Inferior parietal cortex (tissue), 1 donor: ENCODE data around the gene CDKN1C.

Experiments used
- DNase-seq: peaks from one replicate; pipeline ENCODE4 v3.0.0-alpha.2; 2016; ENCODE audit errors: extremely low spot score

Gene CDKN1C

DNA sequence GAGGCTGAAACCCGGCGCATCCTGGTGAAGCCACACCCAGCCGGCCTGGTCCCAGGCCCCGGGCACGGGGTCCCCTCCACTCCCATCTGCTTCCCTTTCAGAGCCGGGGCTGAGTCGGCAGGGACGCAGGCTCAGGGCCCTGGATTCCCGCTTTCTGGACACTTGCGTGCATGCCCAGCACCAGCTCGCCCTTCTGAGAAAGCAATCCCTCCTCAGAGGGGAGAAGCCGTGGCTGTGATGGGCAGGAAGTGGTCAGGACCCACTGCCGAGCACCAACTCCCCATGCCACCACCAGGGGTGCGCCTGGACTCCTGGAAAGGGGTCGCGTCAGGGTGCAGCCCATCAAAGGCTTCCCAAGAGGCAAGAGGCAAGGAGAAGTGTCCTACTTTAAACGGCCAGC lies 15.1 kb downstream of the CDKN1C start:
- DNase-seq, result no peak

DNA sequence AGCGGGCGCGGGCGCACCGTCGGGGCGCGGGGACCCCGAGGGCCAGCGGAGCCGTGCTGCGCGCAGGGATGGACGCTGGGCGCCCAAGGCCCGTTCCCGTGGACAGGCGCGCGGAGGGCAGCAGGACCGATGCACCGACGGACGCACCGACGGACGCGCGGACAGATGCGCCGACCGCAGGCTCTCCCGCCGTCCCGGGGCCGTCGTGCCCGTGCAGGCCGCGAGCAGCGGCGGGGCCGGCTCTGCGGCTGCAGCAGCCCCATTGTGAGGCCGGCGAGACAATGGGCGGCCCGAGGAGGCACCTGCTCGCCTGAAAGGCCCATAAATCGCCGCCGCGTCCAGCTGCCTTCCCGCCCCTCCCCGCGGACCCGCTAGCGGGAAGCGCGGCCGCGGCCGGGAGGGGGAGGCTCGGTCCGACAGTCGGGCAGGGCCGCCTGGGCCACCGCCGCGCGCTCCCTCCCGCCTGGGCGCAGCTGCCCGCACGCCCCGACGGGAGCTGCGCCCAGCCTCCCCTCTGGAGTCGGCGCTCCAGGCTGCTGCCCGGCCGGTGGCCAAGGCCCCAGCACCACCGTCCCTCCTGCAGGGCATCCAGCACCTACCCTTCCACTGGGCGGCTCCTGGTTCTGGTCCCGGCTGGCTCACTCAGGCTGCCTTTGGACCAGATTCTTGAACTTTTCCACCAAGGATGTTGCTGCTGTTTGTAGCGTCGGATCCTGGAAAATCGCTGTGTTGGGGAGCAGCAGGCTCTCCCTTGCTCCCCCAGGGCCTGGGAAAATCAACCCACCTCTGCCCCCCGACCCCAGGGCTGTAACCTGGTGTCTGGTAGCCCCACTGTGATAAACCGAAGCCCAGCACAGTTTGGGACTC lies 15.8 kb downstream of the CDKN1C start:
- no peak for DNase-seq

GRCh38 chr11:2869134-2869526 lies 16.4 kb downstream of the CDKN1C start:
- DNase-seq, result peak; percentile 80

DNA sequence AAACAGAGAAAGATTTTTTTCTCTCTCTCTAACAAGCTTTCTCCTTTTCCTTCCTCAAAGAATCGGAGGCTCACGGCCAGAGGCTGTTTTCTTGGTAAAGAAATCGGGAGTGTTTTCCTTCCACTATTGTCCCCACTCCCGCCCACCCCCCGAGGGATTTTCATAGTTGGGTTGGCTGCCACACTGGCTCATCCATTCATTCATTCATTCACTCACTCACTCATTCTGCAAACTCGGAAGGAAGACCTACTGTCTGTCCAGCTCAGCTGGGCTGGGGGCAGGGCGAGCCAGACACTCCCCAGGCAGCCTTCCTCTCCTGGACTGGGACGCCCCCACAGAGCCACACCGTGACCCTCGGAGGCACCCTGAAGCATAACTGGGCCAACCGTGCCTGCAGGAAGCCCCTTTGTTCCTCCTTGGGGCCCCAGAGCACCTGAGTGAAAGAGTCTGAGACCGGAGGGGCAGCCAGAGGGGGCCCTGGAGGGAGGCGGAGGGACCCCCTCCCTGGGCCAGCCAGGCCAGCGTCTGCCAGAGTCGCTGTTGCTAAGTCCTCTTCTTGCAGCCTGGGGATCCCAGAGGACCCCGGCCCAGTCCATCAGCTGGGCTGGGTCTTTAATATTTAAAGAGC lies 17.0 kb downstream of the CDKN1C start:
- DNase-seq, result no peak

DNA sequence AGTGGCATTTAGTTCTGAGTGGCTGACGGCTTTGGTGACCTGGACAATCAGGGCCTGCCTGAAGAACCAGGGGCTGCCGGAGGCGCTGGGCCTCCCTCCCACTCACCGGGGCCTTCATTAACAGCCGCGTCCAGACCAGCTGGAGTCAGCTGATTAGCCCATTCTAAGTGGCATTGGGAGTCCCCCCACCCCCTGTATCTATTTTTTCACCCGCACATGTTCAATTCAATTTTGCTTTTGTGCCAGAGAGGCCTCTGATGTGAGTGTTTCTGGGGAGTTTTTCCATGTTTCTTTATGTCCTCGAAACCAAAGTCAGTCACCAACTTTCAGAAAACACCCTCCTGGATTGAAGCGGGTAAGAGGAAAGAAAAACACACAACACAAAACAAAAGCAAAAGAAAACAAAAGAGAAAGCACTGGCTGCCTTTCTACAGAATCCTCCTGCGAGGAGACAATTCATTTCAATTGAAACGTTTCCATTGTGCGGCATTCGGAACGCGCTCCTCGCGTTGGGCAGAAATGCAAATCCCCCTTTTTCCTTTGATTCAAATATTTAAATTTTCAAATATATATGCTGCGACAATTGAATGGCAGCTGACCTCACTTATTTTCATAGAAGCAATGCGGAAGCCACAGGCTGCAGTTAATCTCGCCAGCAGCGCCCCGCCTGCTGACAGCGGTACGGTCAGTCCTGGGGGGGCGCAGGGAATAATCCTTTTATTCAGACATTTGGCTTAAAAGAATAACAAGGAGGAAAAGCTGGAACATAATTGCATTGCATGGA lies 17.7 kb downstream of the CDKN1C start:
- DNase-seq, result peak; percentile 52

- DNase-seq, result no peak
Observed at GRCh38 chr11:2867142-2867541, 18.4 kb downstream of the CDKN1C start.

- DNase-seq, result no peak
Observed at GRCh38 chr11:2865922-2866577, 19.5 kb downstream of the CDKN1C start.

DNA sequence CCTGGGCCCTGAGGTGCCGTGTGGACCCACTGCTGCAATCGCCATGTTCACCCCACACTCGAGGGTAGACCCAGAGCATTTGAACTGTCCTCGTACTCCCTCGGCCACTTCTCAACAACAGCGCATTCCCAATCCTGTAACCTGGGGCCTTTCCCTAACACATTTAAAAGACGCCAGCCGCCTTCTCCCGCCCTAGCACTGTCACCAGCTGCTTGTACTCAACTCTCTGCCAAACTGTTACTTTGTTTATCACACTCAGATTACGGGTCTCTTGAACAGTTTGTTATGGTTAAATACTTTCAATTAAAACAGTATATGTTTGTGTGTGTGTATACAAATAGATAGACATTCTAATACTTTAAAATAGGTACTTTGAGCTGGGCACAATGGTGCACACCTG lies 20.7 kb downstream of the CDKN1C start:
- DNase-seq, result no peak

GRCh38 chr11:2863276-2863618 lies 22.3 kb downstream of the CDKN1C start:
- DNase-seq, result no peak

DNA sequence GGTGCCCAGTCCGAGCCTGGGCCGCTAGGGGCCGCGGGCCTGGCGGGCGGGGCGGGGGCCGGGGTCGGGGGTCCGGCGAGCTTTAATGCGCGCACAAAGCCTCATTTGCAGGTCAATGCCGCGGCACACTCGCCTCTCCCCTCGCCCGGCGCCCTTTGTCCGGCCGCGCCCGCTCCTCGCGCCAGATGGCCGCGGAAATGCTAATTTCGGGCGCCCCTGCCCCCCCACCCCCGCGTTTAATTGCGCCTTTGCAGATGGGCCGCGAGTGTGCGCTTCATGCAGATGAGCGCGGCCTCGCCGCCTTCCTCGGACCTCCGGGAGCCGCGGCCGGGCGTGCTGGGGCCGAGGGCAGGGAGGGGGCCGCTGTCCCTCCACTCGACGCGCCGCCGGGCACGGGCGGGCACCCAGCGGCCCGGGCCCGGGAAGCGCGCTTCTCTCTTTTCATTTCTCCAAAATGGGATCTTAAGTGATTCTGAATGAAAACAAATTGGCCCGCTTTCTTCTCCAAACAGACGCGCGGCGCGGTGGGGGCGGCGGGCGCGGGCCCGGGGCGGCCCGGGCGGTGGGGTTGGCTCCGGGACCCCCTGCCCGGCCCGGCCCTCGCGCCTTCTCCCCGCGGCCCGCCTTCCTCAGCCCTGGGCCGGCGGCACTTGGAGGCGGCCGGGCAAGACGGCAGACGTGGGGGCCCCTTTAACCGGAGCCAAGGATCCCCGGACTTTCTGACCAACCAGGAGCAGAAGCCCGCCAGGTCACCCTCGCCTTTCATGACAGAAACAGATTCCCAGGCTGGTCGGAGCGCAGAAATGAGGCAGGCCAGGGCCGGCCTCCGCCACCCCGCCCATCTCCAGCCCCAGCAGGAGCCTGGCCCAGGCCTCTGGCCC lies 22.9 kb downstream of the CDKN1C start:
- DNase-seq, result no peak

DNA sequence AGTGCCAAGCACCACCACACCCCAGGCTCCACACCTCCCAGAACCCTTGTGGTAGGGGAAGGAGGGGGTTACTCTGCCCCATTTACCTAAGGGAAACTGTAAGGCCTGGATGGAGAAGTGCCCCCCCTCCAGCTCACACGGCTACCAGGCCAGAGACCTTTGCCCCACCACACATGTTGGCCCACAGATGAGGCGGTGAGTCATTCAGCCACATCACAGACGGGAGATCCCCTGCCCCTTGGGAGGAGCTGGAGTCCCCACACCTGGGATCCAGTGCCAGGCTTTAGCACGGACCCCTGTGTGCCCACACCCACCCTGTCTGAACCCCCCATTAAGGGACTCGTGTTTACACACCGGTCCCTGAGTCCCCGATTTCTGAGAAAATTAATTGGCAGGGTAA lies 24.9 kb downstream of the CDKN1C start:
- DNase-seq, result no peak

DNA sequence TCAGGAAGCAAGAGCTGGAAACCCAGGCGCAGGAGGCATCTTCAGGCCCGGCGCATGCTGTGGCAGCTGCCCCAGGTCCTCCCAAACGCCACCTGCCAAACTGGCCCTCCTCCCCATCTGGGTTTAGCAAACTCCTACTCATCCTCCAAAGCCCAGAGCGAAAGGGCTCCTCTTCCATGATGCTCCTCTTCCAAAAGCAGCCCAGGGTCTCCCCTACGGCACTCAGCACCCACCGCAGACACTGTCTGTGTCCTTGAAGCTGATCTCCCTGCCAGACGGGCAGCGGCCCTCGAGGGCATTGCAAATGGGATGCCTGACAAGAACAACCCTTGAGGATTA lies 25.9 kb downstream of the CDKN1C start:
- DNase-seq, result no peak

DNA sequence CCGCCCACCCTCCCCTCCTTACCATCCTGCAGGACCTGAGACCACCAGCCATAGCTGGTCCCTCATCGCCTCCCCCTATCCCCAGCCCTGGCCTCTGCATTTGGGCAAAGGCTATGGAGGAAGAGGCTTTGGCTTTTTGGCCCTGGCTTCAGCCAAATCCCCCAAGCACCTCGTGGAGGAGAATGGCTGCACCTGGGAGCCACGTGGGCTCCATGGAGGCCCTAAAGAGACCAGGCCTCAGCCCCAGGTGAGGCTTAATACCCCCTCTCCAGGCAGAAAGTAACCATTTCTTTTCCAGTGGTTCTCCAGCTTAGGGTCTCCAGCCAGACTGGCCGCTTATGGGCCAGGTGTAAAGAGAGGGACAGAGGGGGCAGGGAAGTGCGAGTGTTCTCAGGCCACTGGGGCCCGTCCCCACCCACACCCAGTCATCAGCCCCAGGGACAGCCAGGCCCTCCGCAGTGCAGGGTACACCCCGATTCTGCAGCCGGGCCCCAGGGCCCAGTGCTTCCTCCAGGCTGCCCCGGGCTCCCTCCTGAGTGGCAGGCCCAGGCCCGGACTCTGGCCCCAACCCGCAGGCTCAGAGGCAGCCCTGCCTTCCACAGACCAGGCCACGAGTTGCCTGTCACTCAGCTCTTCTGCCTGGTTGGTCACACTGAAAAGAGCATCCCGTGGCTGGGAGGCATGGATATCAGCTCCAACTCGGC lies 26.4 kb downstream of the CDKN1C start:
- DNase-seq, result no peak

DNA sequence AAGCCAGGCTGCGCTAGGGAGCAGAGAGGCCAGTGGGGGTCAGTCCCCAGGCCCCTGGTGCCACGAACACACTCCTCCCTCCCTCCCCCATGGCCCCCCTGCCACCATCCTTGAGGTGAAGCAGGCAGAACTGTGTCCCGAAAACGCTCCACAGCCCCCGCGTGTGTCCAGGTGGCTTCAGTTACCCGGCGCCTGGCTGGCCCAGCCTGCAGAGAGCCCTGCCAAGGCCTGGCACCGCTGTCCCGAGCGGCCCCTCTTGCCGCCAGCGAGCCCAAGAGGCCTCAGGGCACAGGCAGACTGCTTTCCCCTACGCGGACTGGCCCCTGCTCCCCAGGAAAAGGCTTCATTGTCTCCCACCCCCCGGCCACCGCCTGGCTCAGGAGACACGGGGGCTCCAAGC lies 27.7 kb downstream of the CDKN1C start:
- no peak for DNase-seq

DNA sequence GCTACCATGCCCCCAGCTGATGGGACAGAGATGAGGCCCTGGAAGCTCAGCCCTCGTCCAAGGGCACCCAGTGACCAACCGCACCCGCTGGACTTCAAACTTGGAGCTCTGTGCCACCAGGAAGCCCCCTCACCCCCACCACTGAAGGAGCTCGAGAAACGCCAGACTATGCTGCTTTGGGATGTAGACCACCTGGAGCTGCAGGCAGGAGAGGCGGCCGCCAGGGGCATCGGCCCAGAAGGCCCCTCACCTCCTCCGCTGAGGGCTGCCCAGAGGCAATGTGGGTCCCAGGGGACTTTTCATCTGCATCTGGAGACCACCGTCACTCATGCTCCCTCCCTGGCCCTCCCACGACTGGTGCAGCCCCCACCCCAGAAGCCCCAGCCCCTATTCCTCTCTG lies 28.3 kb downstream of the CDKN1C start:
- DNase-seq, result no peak

- DNase-seq, result no peak
Observed at GRCh38 chr11:2855162-2855561, 30.4 kb downstream of the CDKN1C start.

DNA sequence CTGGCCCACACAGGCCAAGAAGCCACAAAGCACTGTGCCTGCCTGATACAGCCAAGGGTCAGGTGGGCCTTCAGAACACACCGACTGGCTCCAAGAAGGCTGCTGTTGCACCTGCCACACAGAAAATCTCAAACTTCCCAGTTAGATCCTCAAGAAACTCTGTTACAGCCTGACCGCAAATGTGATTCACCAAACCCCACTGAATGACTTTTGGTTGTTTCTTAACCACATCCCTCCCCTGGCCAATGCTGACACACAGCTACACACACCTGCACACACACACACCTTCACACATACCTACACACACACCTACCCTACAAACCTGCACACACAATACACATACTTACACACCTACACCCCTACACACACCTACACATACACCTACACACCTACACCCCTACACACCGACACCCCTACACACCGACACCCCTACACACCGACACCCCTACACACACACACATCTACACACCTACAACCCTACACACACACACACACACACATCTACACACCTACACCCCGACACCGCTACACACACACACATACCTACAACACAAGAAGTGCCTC lies 31.5 kb downstream of the CDKN1C start:
- no peak for DNase-seq

- no peak for DNase-seq
Observed at GRCh38 chr11:2853401-2853800, 32.2 kb downstream of the CDKN1C start.

DNA sequence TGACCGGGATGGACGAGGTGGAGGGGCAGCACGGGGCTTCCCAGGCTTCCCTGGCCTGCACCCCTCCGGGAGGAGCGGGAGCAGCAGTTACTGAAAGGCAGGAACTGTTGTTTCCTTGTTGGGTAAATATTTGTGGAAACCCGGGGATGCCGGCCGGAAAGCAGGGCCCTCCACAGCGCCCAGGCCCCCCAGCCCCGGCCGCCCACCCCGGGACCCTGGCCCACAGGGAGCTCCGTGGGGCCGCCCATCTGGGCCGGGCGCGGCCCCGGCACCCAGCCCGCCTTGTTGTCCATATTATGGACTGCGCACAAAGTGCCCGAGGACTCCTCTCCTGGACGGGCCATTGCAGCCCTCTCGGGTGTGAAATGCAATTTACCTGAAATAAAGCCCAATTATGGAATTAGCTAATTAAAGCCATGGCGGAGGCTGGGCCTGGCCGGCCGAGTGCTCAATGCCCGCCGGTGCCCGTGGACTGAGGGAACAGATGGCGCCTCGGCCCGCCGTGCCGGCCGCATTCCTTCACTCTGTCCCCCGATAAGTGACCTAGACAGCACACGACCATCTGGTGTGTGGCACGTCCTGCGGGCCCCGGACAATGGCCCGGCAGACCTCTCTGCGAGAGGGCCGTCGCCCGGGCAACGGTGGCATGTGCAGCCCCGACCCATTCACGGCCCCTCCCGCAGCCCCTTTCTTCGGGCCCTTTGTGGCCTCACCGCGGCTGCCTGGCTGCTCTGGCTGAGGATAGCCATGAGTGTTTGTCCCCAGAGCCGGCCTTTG lies 35.4 kb downstream of the CDKN1C start:
- DNase-seq, result no peak

DNA sequence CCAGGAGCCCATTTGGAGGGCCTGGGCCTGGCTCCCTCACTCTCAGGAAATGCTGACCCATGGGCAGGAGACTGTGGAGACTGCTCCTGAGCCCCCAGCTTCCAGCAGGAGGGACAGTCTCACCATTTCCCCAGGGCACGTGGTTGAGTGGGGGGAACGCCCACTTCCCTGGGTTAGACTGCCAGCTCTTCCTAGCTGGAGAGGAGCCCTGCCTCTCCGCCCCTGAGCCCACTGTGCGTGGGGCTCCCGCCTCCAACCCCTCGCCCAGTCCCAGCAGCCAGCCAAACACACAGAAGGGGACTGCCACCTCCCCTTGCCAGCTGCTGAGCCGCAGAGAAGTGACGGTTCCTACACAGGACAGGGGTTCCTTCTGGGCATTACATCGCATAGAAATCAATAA lies 37.1 kb downstream of the CDKN1C start:
- no peak for DNase-seq
